ENCODE data around the gene EBF4.
"Not testable (repeated sequence)": the region's sequence is repeated elsewhere in the genome, so short reads cannot be mapped to it uniquely, and the experiment has no call there.

Gene EBF4

GRCh38 chr20:2797136-2797983, 104.8 kb downstream of the EBF4 start:
- ATAC-seq, result no peak
- Mint-ChIP-seq H3K27ac (no peak overlapping the region), H3K4me1 (peaks cover 25% of the 10 kb centered on the region), H3K36me3 (peaks cover 5% of the 10 kb centered on the region), H3K4me3 (no peak overlapping the region), H3K9me3 (no peaks in the 10 kb centered on the region)
- no peak for DNase-seq (ENCODE audit: low spot score in 2 of 2)

GRCh38 chr20:2798095-2798805, 105.7 kb downstream of the EBF4 start:
- Mint-ChIP-seq H3K4me1 (peaks cover 25% of the 10 kb centered on the region), H3K4me3 (no peak overlapping the region), H3K9me3 (no peaks in the 10 kb centered on the region), H3K36me3 (peaks cover 5% of the 10 kb centered on the region), H3K27ac (no peak overlapping the region)
- DNase-seq (ENCODE audit: low spot score in 2 of 2) (no peak), ATAC-seq (no peak)

- no peaks in the 10 kb centered on the region for H3K9me3 Mint-ChIP-seq
- no peak overlapping the region for H3K27ac Mint-ChIP-seq
- no peak overlapping the region for H3K4me3 Mint-ChIP-seq
- peaks cover 5% of the 10 kb centered on the region for H3K36me3 Mint-ChIP-seq
- ATAC-seq (no peak), DNase-seq (ENCODE audit: low spot score in 2 of 2) (no peak)
- H3K4me1 Mint-ChIP-seq, result peaks cover 25% of the 10 kb centered on the region
Observed at GRCh38 chr20:2798814-2799213, 106.2 kb downstream of the EBF4 start.

- DNase-seq (ENCODE audit: low spot score in 2 of 2) (no peak), ATAC-seq (no peak)
- H3K27ac Mint-ChIP-seq, result no peak overlapping the region
- H3K4me1 Mint-ChIP-seq, result peaks cover 25% of the 10 kb centered on the region
- H3K36me3 Mint-ChIP-seq, result peaks cover 5% of the 10 kb centered on the region
- H3K9me3 Mint-ChIP-seq, result no peaks in the 10 kb centered on the region
- H3K4me3 Mint-ChIP-seq, result peak overlapping the region; percentile 85
Observed at GRCh38 chr20:2799271-2799670, 106.7 kb downstream of the EBF4 start.

GRCh38 chr20:2799688-2800520, 107.3 kb downstream of the EBF4 start:
- peaks cover 25% of the 10 kb centered on the region for H3K4me1 Mint-ChIP-seq
- DNase-seq (ENCODE audit: low spot score in 2 of 2), result no peak
- peaks cover 5% of the 10 kb centered on the region for H3K36me3 Mint-ChIP-seq
- no peak overlapping the region for H3K27ac Mint-ChIP-seq
- H3K9me3 Mint-ChIP-seq, result no peaks in the 10 kb centered on the region
- H3K4me3 Mint-ChIP-seq, result peak overlapping the region; percentile 85
- no peak for ATAC-seq

- ATAC-seq (peak; percentile 52), DNase-seq (ENCODE audit: low spot score in 2 of 2) (no peak)
- H3K9me3 Mint-ChIP-seq, result no peaks in the 10 kb centered on the region
- peak within 1 kb of the TSS; percentile 85 for H3K4me3 Mint-ChIP-seq
- peaks cover 5% of the 10 kb centered on the region for H3K36me3 Mint-ChIP-seq
- H3K27ac Mint-ChIP-seq, result no peak within 1 kb of the TSS
- peaks cover 25% of the 10 kb centered on the region for H3K4me1 Mint-ChIP-seq
Observed at GRCh38 chr20:2800521-2801285, 108.1 kb downstream of the EBF4 start, which contains the start of gene CPXM1. Gene CPXM1 (minus strand): TSS chr20:2800627. CDS start chr20:2800572, 55 bp downstream.

- H3K27ac Mint-ChIP-seq, result no peak overlapping the region
- peak overlapping the region; percentile 85 for H3K4me3 Mint-ChIP-seq
- H3K4me1 Mint-ChIP-seq, result peaks cover 31% of the 10 kb centered on the region
- no peaks in the 10 kb centered on the region for H3K9me3 Mint-ChIP-seq
- ATAC-seq (no peak), DNase-seq (ENCODE audit: low spot score in 2 of 2) (no peak)
- H3K36me3 Mint-ChIP-seq, result peaks cover 5% of the 10 kb centered on the region
Observed at GRCh38 chr20:2801286-2801728, 108.7 kb downstream of the EBF4 start.

- Mint-ChIP-seq H3K4me1 (peaks cover 36% of the 10 kb centered on the region), H3K27ac (no peak overlapping the region), H3K4me3 (no peak overlapping the region), H3K9me3 (no peaks in the 10 kb centered on the region), H3K36me3 (peaks cover 5% of the 10 kb centered on the region)
- ATAC-seq (no peak), DNase-seq (ENCODE audit: low spot score in 2 of 2) (peak in 1 of 2 donors; percentile 37)
Observed at GRCh38 chr20:2804041-2804828, 111.7 kb downstream of the EBF4 start.

GRCh38 chr20:2804852-2805688, 112.5 kb downstream of the EBF4 start:
- DNase-seq (ENCODE audit: low spot score in 2 of 2), result no peak
- Mint-ChIP-seq H3K27ac (no peak overlapping the region), H3K9me3 (no peaks in the 10 kb centered on the region), H3K4me3 (no peak overlapping the region), H3K4me1 (peaks cover 29% of the 10 kb centered on the region), H3K36me3 (no peaks in the 10 kb centered on the region)
- ATAC-seq, result no peak

- Mint-ChIP-seq H3K9me3 (no peaks in the 10 kb centered on the region), H3K27ac (no peak overlapping the region), H3K4me3 (no peak overlapping the region), H3K4me1 (peaks cover 22% of the 10 kb centered on the region), H3K36me3 (no peaks in the 10 kb centered on the region)
- no peak for ATAC-seq
- no peak for DNase-seq (ENCODE audit: low spot score in 2 of 2)
Observed at GRCh38 chr20:2805689-2806350, 113.2 kb downstream of the EBF4 start.

GRCh38 chr20:2806351-2806701, 113.7 kb downstream of the EBF4 start:
- peaks cover 17% of the 10 kb centered on the region for H3K4me1 Mint-ChIP-seq
- no peak for ATAC-seq
- no peaks in the 10 kb centered on the region for H3K36me3 Mint-ChIP-seq
- no peak overlapping the region for H3K4me3 Mint-ChIP-seq
- no peak for DNase-seq (ENCODE audit: low spot score in 2 of 2)
- no peak overlapping the region for H3K27ac Mint-ChIP-seq
- H3K9me3 Mint-ChIP-seq, result no peaks in the 10 kb centered on the region

- no peak overlapping the region for H3K27ac Mint-ChIP-seq
- H3K4me3 Mint-ChIP-seq, result no peak overlapping the region
- no peak for DNase-seq (ENCODE audit: low spot score in 2 of 2)
- H3K36me3 Mint-ChIP-seq, result no peaks in the 10 kb centered on the region
- no peaks in the 10 kb centered on the region for H3K9me3 Mint-ChIP-seq
- no peak for ATAC-seq
- peaks cover 14% of the 10 kb centered on the region for H3K4me1 Mint-ChIP-seq
Observed at GRCh38 chr20:2807019-2807418, 114.4 kb downstream of the EBF4 start.

GRCh38 chr20:2807929-2808328, 115.3 kb downstream of the EBF4 start:
- not testable (repeated sequence) for ATAC-seq; H3K36me3 Mint-ChIP-seq; H3K27ac Mint-ChIP-seq; H3K9me3 Mint-ChIP-seq; H3K4me3 Mint-ChIP-seq; DNase-seq (ENCODE audit: low spot score in 2 of 2)
- peaks cover 14% of the 10 kb centered on the region for H3K4me1 Mint-ChIP-seq
